GM12872 (cell line): ENCODE data around the gene NAB1.

Experiments used
- TF ChIP-seq, protein P1 (sequence below): IDR thresholded peaks from 3 replicates; pipeline ENCODE4 v1.5.1; 2011; ENCODE audit warnings: low read depth, mild to moderate bottlenecking, low read length, moderate library complexity; ENCODE audit not compliant: insufficient read depth

Gene NAB1

GRCh38 chr2:190666895-190667294 is 18.0 kb downstream of the NAB1 start:
- TF ChIP-seq, protein P1, sequence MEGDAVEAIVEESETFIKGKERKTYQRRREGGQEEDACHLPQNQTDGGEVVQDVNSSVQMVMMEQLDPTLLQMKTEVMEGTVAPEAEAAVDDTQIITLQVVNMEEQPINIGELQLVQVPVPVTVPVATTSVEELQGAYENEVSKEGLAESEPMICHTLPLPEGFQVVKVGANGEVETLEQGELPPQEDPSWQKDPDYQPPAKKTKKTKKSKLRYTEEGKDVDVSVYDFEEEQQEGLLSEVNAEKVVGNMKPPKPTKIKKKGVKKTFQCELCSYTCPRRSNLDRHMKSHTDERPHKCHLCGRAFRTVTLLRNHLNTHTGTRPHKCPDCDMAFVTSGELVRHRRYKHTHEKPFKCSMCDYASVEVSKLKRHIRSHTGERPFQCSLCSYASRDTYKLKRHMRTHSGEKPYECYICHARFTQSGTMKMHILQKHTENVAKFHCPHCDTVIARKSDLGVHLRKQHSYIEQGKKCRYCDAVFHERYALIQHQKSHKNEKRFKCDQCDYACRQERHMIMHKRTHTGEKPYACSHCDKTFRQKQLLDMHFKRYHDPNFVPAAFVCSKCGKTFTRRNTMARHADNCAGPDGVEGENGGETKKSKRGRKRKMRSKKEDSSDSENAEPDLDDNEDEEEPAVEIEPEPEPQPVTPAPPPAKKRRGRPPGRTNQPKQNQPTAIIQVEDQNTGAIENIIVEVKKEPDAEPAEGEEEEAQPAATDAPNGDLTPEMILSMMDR: no peak

DNA sequence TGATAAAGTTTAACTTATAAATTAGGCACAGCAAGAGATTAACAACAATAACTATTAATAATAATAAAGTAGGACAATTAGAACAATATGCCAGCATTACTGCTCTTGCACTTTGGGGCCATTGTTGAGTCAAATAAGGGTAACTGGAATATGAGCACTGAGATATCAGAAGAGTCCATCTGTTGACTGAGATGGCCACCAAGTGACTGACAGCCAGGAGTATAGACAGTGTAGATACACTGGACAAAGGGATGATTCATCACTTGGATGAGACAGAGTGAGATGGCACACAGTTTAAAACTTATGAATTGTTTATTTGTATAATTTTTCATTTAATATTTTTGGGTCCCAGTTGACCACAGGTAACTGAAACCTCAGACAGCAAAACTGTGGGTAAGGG is 20.0 kb downstream of the NAB1 start:
- TF ChIP-seq, protein P1: no peak

DNA sequence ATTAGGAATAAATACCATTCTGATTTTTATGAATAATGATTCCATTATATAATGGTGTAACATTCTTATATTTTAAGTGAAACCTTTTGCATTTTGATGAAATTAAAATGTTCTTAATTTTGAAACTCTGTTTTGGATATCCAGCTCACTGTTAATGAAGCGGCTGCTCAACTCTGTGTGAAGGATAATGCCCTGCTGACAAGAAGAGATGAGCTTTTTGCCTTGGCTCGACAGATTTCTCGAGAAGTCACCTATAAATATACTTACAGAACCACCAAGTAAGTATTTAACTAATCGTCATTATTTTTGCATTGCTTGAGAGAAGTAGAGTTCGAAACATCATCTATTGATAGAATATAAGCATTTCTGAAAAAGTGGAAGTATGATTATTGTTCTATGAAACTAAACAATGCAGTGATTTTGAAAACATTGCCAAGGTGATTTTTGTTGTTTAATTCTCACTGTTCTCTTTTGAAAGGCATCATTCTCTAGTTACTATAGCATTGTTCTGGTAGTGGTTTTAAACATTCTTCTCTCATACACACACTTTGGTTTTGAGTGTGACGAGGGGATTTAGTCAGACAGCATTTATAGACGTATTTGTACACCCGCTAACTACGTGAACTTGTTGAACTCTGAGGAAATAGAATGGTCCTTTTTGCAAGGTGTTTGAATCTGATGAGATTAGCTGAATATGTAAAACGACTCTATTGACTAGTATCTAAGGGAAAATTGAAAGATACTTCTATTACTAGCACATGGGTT is 21.5 kb downstream of the NAB1 start:
- TF ChIP-seq, protein P1: no peak

- TF ChIP-seq, protein P1: no peak
Measured at GRCh38 chr2:190674966-190675650, 26.2 kb downstream of the NAB1 start.

GRCh38 chr2:190677255-190677654 is 28.4 kb downstream of the NAB1 start:
- TF ChIP-seq, protein P1: no peak

DNA sequence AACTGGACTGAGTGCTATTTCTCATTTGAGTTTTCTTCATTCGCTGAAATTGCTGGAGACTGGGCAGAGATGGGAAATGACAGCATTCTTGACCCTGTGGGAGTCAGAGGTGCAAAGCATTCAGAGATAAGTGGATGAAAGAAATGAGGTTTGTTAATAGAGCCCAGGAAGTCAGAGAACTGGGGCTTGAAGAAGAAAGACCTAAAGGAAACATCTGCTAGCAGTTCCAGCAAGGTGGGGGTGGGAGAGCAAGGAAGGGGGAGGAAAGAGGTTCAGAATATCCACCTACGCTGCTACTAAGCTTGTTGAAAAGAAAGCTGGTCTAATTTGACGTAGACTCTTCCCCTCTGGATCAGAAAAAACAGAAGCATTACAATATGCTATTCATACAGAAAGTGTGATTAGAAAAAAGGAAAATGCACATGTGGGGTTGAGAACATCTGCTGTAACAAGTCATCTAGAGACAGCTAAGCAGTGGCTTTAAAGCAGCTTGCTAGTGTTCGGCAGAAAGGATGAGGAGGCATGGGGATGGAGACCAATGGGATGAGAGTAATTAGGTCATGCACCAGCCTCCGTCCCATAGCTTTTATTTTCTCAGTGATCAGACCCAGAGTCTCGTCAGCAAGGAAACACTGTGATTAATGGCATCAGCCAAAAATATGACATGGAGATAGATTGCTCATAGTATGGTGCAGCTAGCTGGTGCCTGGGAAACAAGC is 29.7 kb downstream of the NAB1 start:
- TF ChIP-seq, protein P1: no peak

DNA sequence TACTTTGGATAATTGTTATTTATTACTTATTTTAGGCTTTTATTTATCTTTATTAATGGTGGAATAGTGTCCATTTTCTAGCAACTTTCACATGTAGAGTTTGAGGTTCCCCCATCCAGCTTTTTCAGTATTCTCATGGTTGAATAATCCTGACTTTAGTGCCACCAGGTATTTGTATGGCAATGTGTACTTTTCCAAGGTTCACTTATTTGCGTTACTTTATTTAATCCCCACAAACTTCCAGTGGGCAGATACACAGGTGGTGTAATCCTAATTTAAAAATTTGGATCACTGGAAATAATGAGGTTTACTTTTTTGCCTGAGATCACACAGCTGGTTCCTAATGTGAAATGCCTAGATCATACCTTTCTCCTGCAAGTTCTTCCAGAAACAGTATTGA is 30.5 kb downstream of the NAB1 start:
- TF ChIP-seq, protein P1: no peak
